Testis (tissue), 3 donors: ENCODE results near the gene LKAAEAR1. TPM values are rescaled to one million over a fixed set of nuclear protein-coding genes. Genes with fewer than 3 reads are reported as not detected.
"Not testable (repeated sequence)": the region's sequence is repeated elsewhere in the genome, so short reads cannot be mapped to it uniquely, and the experiment has no call there.

ENCODE experiments used
- DNase-seq: peaks from one replicate; pipeline ENCODE4 v3.0.0-alpha.2; 2019
- H3K27ac ChIP-seq, 2 donors: fragments of 200-600 bp; sonication (generic); one replicate each; pipeline ENCODE4 v1.5.1; 2019
- H3K27me3 ChIP-seq: fragments of 200-600 bp; sonication (generic); one replicate; pipeline ENCODE4 v1.5.1; 2019
- H3K36me3 ChIP-seq: fragments of 200-600 bp; sonication (generic); one replicate; pipeline ENCODE4 v1.5.1; 2017; ENCODE audit warnings: low read depth; ENCODE audit errors: missing control alignments
- H3K4me1 ChIP-seq: fragments of 200-600 bp; sonication (generic); one replicate; pipeline ENCODE4 v1.5.1; 2019
- H3K4me3 ChIP-seq, 2 donors: fragments of 200-600 bp; sonication (generic); one replicate each; pipeline ENCODE4 v1.5.1; 2017 to 2019
- H3K9me3 ChIP-seq: fragments of 200-600 bp; sonication (generic); one replicate; pipeline ENCODE4 v1.5.1; 2017
- CTCF ChIP-seq, 3 experiments: fragments of 450-650 bp in 2 of 3; fragments of 200-600 bp in 1 of 3; sonication (generic) in 1 of 3; IDR thresholded peaks; one replicate each; pipeline ENCODE4 v1.5.1; 2016 to 2019; ENCODE audit warnings: antibody characterized with exemption in 3 of 3, mild to moderate bottlenecking in 2 of 3, moderate library complexity in 1 of 3
- POLR2A ChIP-seq: fragments of 450-650 bp; IDR thresholded peaks from one replicate; pipeline ENCODE4 v1.6.1; 2017; ENCODE audit warnings: antibody characterized with exemption, mild to moderate bottlenecking, moderate library complexity
- WGBS, 2 donors: methylation state at CpG; one replicate each; pipeline ENCODE4 v1.1.5; 2018; 5-methylcytosine and 5-hydroxymethylcytosine counted together
- intact Hi-C: fragments of 100-400 bp; cut with DNase I; formaldehyde crosslinking; loops from one replicate; pipeline ENCODE4 v1.15.1; 2023; ENCODE audit warnings: low total_unique reads
- polyA plus RNA-seq: library from polyadenylated mRNA; stranded (reverse); fragments of 350-450 nt; fragmentation: Illumina TruSeq; extraction: RNeasy Lipid Tissue Mini Kit (QIAGEN cat#74804); gene quantifications from one replicate; pipeline ENCODE4 v1.2.3, GENCODE V29; 2014; ENCODE audit warnings: low read depth, low replicate concordance; ENCODE audit not compliant: insufficient read depth
- total RNA-seq, 2 donors: library from RNA; depleted of rRNA; stranded (reverse); fragments of >200 nt; gene quantifications; one replicate each; pipeline ENCODE4 v1.2.3, GENCODE V29; 2016

LKAAEAR1 gene
- total and polyA plus RNA-seq, 3 donors from 2014 or later: 6.6 to 89.9 (median 45.3) TPM

- TF ChIP-seq CTCF (IDR thresholded peaks at IDR 0.05): no peak
- TF ChIP-seq POLR2A: no peak
- no peak for DNase-seq
- H3K27me3 ChIP-seq: no peaks in the 10 kb centered on the region
- H3K9me3 ChIP-seq: no peaks in the 10 kb centered on the region
- no peak overlapping the region for H3K4me3 ChIP-seq
- intact Hi-C loops: no loop called here
- no peaks in the 10 kb centered on the region for H3K36me3 ChIP-seq
- 43 to 83% methylated on average over 1 to 19 of the region's 19 CpGs for WGBS, 2 donors
- H3K27ac ChIP-seq: no peak overlapping the region
- no peaks in the 10 kb centered on the region for H3K4me1 ChIP-seq
These were observed 7.1 kb upstream of the LKAAEAR1 start for GRCh38 chr20:64091340-64091739.

GRCh38 chr20:64090165-64090564 lies 6.0 kb upstream of the LKAAEAR1 start:
- no peaks in the 10 kb centered on the region for H3K4me1 ChIP-seq
- H3K36me3 ChIP-seq: no peaks in the 10 kb centered on the region
- intact Hi-C loops: no loop called here
- DNase-seq: no peak
- no peak overlapping the region for H3K27ac ChIP-seq
- 70 to 93% methylated on average over 5 to 10 of the region's 10 CpGs for WGBS, 2 donors
- no peaks in the 10 kb centered on the region for H3K27me3 ChIP-seq
- H3K9me3 ChIP-seq: no peaks in the 10 kb centered on the region
- TF ChIP-seq POLR2A (no peak), CTCF (IDR thresholded peaks at IDR 0.05) (no peak)
- H3K4me3 ChIP-seq: no peak overlapping the region

- H3K27me3 ChIP-seq, H3K36me3 ChIP-seq, H3K9me3 ChIP-seq, DNase-seq, H3K4me1 ChIP-seq, H3K4me3 ChIP-seq, intact Hi-C loops, H3K27ac ChIP-seq: not testable (repeated sequence)
These were observed 4.4 kb upstream of the LKAAEAR1 start for GRCh38 chr20:64088586-64088985.

- WGBS, 2 donors: 98 to 99% methylated on average over 8 to 10 of the region's 36 CpGs
- H3K4me1 ChIP-seq: peaks cover 11% of the 10 kb centered on the region
- H3K27me3 ChIP-seq, H3K4me3 ChIP-seq, H3K36me3 ChIP-seq, DNase-seq, H3K9me3 ChIP-seq, intact Hi-C loops, H3K27ac ChIP-seq: not testable (repeated sequence)
These were observed 3.1 kb upstream of the LKAAEAR1 start for GRCh38 chr20:64087226-64087825.

GRCh38 chr20:64086801-64087200 lies 2.6 kb upstream of the LKAAEAR1 start:
- Histone ChIP-seq H3K27me3 (no peaks in the 10 kb centered on the region), H3K36me3 (no peaks in the 10 kb centered on the region)

More at GRCh38 chr20:64086801-64087200, 2.6 kb upstream of the LKAAEAR1 start:
- TF ChIP-seq CTCF (IDR thresholded peaks at IDR 0.05) (no peak), POLR2A (no peak)
- peaks cover 14% of the 10 kb centered on the region for H3K4me1 ChIP-seq
- 96 to 97% methylated on average over 3 to 11 of the region's 11 CpGs for WGBS, 2 donors
- intact Hi-C loops: no loop called here
- no peak overlapping the region for H3K27ac ChIP-seq
- H3K4me3 ChIP-seq: no peak overlapping the region
- no peak for DNase-seq
- H3K9me3 ChIP-seq: no peaks in the 10 kb centered on the region
